NCI-H2196 (cell line): ENCODE results near the gene OR56A3.

Source experiments
- DNase-seq: peaks from one replicate; lab custom pipeline; 2025; ENCODE audit not compliant: unreplicated experiment; lab: John Stamatoyannopoulos, UW

Gene OR56A3

DNA sequence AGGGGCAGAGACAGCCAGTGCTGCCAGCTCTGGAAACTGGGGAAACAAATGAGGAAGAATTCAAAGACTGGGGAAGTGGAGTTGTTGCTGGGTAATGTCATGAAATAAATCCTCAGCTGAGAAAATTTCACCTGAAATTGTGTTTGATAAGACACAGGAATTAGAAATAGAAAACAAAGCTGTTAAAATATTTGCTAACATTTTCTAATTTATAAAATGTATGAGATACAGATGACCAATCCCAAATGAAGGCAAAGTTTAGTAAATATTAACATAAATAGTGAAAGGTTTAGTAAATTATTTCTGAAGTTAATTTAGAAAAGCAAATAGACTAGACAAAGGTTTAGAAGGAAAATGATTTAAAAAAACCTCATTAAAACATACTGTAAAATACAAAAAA lies 26.3 kb downstream of the OR56A3 start, which contains the start of gene OR56A5:
OR56A5 (minus strand) TSS at position 101 of the 400 bp plus-strand sequence; CDS start at position 101, 0 bp downstream.
- no peak for DNase-seq

DNA sequence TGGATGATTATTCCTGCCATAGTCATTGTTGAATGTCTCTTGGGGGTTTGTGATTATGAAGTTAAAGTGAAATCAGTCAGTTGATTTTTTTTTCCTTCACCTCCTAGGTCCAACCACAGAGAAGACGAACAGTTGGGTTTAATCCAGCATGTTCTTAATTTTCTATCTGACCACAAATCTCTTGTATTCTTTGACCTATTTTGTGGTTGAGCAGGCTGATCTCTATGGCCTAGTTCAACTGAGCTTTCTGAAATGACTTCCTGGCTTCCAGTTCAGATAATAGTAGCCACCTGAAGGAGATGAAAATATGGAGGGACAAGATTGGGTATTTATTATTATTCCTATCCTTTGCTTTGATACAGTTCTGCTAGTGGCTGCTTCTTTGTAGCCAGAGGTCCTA lies 31.5 kb downstream of the OR56A3 start:
- no peak for DNase-seq

DNA sequence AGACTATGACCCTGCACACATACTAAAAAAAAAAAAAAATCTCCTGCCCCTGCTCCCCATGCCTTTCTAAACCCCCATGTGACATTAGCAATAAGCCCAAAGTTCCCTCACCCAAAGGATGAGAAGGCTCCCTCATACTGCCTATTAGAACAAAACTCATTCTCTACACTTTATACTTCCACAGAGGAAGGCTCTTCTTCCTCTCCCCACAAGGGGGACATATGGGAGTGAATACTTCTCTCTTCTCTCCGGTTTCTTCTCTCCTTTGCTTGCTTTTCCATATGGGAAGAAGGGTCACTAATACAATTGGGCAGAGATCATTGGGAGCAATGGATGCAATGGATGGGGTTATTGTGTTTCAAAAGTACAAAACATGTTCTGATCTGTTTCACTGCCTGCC lies 41.4 kb downstream of the OR56A3 start:
- DNase-seq = no peak

DNA sequence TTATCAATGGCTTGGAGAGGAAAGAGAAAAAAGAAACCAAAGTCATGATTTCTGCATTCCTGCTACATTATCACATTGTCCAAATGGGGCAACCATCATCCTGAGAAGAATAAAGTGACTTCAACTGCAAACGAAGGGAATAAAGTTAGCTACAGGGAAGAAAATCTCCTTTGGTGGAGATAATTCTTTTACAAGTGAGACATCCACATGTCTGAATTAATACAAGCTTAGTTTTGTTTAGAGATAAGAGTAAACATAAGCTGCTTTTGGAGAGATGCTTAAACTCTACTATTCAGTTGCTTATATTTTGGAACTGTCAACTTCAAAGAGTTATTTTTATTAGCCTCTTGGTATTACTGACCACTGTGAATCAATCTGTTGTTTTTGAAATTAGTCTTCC lies 44.8 kb downstream of the OR56A3 start, which contains the start of gene OR52L1:
OR52L1 (minus strand) TSS at position 101 of the 400 bp plus-strand sequence; CDS start at position 46, 55 bp downstream.
- no peak for DNase-seq

DNA sequence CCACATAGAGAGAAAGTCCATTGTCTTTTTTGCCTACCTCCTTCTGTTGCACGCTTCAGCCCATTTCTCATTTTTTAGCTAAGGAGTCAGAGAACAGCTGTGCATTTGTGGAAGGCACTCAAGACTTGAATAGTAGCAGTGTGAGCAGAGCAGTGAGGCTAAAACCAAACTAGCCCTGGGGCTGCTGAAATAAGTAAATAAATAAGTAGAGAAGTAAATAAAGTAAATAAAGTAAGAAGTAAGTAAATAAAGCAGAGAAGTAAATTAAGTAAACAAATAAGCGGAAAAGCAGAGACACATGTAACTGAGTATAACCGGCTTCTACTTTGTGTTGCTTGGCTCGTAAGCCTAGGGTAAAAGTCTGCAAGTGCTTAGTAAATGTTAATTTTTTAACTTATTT lies 47.2 kb downstream of the OR56A3 start:
- DNase-seq = no peak

DNA sequence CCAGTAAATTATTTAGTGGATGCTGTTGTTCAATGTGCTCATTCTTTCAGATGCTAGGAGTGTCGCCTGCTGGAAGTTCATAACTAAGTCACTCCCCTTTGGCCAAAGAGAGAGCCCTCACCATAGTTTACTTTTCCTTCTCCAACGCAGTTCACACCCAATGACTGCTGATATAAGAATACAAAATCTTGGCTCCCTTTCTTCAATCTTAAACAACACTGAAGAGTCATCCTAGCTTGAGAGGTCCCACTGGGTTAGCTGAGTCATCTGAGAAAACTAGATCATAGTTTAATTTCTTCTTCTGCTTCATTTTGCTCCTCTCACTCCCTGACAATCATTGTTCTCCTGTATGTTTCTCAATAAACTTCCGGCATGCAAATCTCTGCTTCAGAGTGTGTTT lies 50.1 kb downstream of the OR56A3 start:
- no peak for DNase-seq

DNA sequence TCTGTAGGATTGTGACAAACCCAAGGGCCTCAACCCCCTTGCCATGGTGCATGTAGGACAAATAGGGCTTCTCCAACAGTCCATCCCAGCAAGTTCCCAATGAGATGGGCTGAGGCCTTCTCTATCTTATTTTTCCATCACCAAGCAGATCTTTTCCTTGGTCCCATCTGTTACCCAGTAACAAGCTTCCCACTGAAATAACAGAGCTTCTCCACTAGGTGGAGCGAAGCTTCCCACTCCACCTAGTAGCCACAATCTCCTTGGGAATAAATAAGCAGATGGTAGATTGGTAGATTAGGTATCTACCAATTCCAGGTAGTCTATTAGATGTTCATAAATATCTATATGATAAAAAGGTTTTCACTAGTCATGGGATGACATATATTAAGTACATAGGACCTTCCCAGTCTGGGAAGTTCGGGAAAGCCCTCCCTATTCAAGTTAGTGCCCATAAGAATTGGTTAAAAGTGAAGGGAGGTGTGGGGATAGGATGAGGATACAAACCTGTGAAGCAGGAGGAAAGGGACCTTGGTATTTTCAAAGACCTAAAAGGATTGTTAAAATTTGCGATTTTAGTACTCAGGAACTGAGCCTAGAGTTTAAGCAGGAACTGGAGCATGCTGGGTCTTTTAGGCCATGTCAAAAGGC lies 50.7 kb downstream of the OR56A3 start:
- DNase-seq = peak; percentile 2

DNA sequence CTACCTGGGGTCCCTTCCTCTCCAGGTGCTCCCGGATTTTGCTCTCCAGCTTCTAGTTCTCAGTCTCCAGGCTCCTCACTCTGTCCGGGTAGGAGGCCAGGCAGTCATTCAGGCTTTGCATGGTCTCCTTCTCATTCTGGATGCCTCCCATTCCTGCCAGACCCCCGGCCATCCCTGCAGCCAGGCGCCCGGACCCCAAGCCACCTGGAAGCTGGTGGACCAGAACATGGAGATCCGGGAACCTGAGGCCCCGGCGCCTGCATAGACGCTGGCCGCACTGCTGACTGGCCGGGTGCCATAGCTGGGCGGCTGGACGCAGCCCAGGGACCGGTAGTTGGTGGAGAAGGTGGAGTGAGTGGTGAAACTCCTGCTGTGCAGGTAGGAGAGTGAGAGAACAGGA lies 52.7 kb downstream of the OR56A3 start:
- no peak for DNase-seq
